ENCODE results near the gene OR51V1. TPM values are rescaled to one million over a fixed set of nuclear protein-coding genes. Genes with fewer than 3 reads are reported as not detected.
"Not testable (repeated sequence)": the region's sequence is repeated elsewhere in the genome, so short reads cannot be mapped to it uniquely, and the experiment has no call there.

Gene OR51V1
- polyA plus RNA-seq, 1 donor: not detected

DNA sequence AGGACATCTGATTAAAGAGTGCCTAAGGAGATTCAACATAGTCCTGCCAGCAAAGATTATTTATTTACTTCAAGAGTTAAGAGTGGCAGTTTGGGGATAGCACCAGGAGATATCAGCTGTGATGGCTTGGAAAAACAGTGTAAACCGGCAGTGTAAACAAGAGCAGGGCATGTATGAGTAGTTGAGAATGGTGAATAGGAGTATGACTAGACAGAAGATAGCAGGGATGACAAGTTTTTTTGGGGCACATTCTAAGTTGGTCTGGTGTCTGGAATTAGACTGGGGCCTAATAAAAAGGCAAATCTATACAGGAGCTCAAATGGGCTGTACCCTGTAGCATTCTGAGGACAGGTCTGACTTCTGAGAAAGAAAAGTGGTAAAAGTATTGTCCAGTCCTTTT lies 39.4 kb downstream of the OR51V1 start:
- DNase-seq: not testable (repeated sequence)

DNA sequence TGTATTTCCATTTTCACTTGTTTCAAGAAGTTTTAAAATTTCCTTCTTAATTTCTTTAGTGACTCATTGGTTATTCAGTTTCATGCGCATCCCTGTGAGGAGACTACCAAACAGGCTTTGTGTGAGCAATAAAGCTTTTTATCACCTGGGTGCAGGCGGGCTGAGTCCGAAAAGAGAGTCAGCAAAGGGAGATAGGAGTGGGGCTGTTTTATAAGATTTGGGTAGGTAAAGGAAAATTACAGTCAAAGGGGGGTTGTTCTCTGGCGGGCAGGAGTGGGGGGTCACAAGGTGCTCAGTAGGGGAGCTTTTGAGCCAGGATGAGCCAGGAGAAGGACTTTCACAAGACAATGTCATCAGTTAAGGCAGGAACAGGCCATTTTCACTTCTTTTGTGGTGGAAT lies 40.3 kb downstream of the OR51V1 start:
- not testable (repeated sequence) for DNase-seq

DNA sequence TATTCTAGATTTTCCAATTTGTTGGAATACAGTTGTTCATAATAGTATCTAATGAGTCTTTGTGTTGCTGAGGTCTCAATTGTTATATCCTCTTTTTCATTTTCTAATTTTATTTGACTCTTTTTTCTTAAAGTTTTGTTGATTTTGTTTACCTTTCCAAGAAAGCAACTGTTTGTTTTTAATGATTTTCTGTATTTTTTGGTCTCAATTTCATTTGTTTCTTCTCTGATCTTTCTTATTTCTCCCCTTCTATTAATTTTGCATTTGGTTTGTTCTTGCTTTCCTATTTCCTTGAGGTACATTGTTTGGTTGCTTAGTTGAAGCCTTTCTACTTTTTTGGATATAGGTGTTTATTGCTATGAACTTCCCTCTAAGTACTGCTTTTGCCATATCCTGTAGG lies 40.7 kb downstream of the OR51V1 start:
- no peak for DNase-seq

DNA sequence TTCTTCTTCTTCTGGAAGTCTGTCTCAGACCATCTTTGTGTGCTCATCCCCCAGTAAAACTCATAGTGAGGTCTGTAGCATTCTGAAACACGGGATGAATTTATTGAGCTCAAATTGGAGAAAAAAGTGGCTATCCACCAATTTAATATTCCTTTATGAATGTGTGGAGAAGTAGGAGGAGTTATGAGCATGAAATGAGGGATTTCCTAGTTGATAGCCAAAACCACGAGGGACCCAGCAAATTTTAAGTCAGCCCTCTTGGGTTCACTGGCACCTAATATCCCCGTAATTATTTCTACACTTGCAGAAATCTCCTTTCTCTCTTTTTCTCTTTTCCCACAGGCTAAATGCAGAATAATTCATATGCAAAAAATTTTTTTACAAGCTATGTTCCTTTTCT lies 45.8 kb downstream of the OR51V1 start, which contains the start of gene OR52A1:
Gene OR52A1, minus strand, starts transcription at position 101 of the 400 bp plus-strand sequence. CDS start 2,388 bp downstream, outside the sequence.
- no peak for DNase-seq

DNA sequence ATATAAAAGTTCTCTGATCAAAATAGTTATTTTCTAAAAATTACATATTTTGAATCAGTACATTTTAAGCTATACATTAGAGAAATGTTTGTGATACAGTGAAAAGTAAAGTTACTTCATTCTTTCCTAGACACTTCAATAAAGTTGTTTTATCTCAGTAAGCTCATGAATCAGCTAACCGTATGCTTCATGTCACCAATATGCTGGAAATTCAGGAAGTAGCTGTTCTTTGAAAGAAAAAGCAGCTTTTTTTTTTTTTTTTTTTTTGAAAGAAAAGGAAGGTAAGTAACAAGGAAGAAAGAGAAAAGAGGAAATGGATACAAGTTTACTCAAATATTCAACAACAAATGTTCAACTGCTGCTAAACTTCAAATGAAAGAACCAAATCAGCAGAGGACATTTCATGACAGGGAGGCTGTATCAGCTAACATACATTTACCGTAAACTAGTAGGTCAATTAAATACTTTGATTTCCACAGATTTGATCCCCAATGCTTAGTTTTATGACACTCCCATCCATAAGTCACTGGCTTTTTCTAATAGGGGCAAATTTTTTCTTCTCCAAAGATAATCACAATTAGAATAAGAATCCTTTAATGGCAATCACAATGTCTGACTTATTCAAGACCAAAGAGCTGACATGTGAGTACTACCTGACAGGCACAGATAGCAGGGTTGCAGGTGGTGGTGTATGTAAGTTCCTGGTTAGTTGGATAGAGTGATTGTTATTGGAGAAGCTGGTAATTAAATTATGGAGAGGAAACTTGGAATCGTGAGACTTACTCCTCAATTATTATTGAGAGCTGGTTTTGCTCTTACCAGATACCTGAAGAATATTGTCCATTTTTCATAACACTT lies 46.7 kb downstream of the OR51V1 start:
- no peak for DNase-seq

DNA sequence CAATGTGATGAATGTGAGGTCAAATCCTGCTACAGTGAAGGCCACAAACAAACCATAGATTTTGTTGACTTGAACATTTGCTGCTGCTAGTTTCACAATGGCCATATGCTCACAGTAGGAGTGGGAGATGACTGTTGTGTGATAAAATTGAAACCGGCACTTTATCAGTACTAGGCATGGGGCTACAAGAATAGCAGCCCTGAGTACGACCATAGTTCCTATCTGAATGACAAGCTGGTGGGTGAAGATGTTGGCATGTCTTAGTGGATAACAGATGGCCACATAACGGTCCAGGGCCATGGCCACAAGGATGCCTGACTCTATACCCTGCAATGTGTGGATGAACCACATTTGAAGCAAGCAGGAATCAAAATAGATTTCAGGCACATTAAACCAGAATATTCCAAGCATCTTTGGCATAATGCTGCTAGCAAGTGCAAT lies 48.7 kb downstream of the OR51V1 start:
- DNase-seq: no peak

Other genes with a start within 250 kb of the OR51V1 start
- not detected for gene OR51A2, start 245.0 kb downstream of the OR51V1 start, polyA plus RNA-seq (ENCODE audit: insufficient read length)
- not detected for gene OR51L1, start 205.8 kb downstream of the OR51V1 start, polyA plus RNA-seq (ENCODE audit: insufficient read length)
- not detected for gene OR52J3, start 154.2 kb downstream of the OR51V1 start, polyA plus RNA-seq (ENCODE audit: insufficient read length)
- not detected for gene OR52E2, start 141.1 kb downstream of the OR51V1 start, polyA plus RNA-seq (ENCODE audit: insufficient read length)
- not detected for gene OR52E1, start 131.1 kb downstream of the OR51V1 start, polyA plus RNA-seq (ENCODE audit: insufficient read length)
- gene OR52A5, start 62.3 kb downstream of the OR51V1 start, polyA plus RNA-seq (ENCODE audit: insufficient read length): not detected
- not detected for gene OR52A1, start 45.9 kb downstream of the OR51V1 start, polyA plus RNA-seq (ENCODE audit: insufficient read length)
- 122 TPM for gene HBB, start 26.4 kb upstream of the OR51V1 start, polyA plus RNA-seq (ENCODE audit: insufficient read length)
- not detected for gene HBD, start 33.8 kb upstream of the OR51V1 start, polyA plus RNA-seq (ENCODE audit: insufficient read length)
- 7.3 TPM for gene HBG1, start 49.2 kb upstream of the OR51V1 start, polyA plus RNA-seq (ENCODE audit: insufficient read length)
- 1,834 TPM for gene HBG2, start 54.1 kb upstream of the OR51V1 start, polyA plus RNA-seq (ENCODE audit: insufficient read length)
- gene HBE1, start 69.3 kb upstream of the OR51V1 start, polyA plus RNA-seq (ENCODE audit: insufficient read length): 4.3 TPM
- gene OR51B4, start 101.3 kb upstream of the OR51V1 start, polyA plus RNA-seq (ENCODE audit: insufficient read length): not detected
- gene OR51B2, start 123.6 kb upstream of the OR51V1 start, polyA plus RNA-seq (ENCODE audit: insufficient read length): not detected
- not detected for gene OR51B5, start 142.8 kb upstream of the OR51V1 start, polyA plus RNA-seq (ENCODE audit: insufficient read length)
- not detected for gene OR51B6, start 150.8 kb upstream of the OR51V1 start, polyA plus RNA-seq (ENCODE audit: insufficient read length)
- gene OR51M1, start 183.1 kb upstream of the OR51V1 start, polyA plus RNA-seq (ENCODE audit: insufficient read length): not detected
- gene OR51Q1, start 221.4 kb upstream of the OR51V1 start, polyA plus RNA-seq (ENCODE audit: insufficient read length): not detected
- not detected for gene OR51I1, start 240.8 kb upstream of the OR51V1 start, polyA plus RNA-seq (ENCODE audit: insufficient read length)
- not detected for gene OR51I2, start 248.6 kb upstream of the OR51V1 start, polyA plus RNA-seq (ENCODE audit: insufficient read length)

Measured in hindlimb muscle (tissue), 1 donor.